HG02610 (cell line): ENCODE data around the gene TLX1.

Experiments
- ATAC-seq: cut with Tn5 transposase; IDR thresholded peaks from one replicate; pipeline ENCODE4 v1.9.1; 2021; ENCODE audit warnings: mild to moderate bottlenecking, moderate library complexity; ENCODE audit not compliant: unreplicated experiment

Gene TLX1

DNA sequence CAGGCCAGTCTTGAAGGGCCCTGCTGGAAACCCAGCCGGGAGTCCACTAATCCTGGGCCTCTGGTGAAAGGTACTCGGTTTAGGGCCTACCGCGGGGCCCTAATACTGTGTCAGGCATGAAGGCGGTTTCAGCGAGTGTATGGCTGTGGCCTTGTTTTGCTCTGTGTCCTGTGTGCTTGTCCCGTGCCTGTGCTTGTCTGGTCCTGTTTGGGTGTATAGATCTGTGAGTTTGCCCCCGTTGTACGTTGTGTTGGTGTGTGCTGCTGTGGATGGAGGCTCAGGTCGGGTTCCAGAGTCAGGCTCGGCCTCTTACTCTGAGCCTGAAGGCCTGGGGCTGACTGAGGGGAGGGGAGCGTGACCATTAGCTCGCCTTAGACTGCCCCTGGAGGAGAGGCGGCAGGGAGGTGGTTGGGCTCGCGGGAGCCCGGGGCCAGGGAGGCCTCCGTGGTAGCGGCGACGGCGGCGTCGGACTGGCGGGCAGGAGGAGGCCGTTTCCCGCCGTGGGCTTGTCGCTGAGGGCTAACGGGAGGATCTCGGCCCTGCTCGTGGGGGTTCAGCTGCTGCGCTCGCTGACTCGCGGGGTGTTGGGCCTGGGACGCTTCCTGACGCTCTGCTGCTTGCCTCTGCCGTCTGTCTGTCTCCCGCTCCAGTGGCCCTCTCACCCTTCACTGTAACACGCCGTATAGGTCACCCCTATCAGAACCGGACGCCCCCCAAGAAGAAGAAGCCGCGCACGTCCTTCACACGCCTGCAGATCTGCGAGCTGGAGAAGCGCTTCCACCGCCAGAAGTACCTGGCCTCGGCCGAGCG, 2.6 kb downstream of the TLX1 start:
- no peak for ATAC-seq

- ATAC-seq = no peak
Measured at GRCh38 chr10:101134299-101135127, 3.4 kb downstream of the TLX1 start.

DNA sequence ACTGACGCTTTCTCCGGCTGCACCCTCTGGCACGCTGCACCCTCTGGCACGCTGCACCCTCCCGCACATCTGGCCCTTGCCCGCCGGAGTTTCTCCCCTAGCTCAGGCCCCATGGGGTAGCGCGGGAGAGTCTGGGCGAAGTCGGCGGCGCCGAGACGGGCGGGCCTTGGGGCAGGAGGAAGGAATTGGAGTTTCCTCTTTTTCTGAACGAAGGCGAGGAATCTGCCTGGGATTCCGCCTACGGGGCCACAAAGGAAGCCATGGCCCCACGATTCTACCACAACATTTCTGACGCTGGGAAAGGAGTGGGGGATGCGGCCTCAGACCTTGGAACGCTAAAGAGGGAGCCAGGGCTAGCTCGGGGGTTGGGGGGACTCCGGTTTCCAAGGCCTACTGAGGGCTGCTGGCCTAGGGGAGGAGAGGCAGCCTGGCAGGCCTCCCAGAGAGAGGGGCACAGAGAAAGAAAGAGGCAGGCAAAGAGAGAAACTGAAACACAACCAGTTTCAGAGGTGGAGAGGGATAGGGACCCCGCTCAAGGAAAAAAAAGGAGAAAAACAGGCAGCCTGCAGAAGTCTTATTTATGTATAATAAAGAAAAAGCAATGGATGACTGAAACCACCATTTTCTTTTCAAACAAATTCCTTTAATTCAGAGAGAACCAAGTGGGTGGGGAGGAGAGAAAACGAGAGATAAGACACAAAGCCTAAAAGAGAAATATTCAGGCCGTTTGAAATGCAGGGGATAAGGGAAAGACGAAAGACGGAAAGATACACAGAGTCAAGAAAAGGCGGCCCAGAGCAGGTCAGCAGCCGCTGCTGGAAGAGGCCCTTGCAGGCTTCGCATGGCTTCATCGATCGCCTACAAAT, 4.3 kb downstream of the TLX1 start:
- ATAC-seq = no peak

GRCh38 chr10:101136007-101136707, 5.1 kb downstream of the TLX1 start:
- no peak for ATAC-seq

- no peak for ATAC-seq
Measured at GRCh38 chr10:101136708-101137121, 5.6 kb downstream of the TLX1 start.

GRCh38 chr10:101137271-101137670, 6.2 kb downstream of the TLX1 start:
- ATAC-seq = no peak

DNA sequence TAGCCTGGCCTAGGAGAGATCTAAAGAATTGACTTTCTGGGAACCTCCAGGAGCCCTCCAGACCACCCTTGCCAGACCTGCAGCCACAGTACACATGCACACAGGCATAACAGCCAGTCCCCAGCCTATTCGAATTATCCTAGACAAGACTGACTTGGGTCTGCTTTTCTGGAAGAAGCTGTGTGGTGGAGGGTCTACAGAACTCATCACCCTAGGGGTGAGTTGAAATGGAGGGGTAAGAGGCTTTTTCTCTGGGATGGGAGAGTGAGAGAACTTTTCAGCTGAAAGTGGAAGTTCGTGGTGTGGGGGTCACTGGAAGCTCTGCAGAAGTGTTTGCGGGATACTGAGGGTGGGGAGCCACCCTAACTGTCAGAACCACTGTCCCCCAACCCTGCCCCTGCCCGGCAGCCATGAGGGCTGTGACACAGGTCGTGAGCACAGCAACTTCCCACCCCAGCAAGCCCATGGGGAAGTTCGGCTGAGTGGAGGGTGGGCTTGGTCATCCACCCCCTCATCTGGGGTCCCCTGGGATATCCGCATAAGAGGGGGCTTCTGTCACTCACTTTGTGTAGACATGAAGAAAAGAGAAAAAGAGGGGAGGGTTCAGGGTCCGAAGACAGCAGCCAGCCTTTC, 7.8 kb downstream of the TLX1 start:
- ATAC-seq = no peak

GRCh38 chr10:101139421-101139911, 8.4 kb downstream of the TLX1 start:
- ATAC-seq = no peak

DNA sequence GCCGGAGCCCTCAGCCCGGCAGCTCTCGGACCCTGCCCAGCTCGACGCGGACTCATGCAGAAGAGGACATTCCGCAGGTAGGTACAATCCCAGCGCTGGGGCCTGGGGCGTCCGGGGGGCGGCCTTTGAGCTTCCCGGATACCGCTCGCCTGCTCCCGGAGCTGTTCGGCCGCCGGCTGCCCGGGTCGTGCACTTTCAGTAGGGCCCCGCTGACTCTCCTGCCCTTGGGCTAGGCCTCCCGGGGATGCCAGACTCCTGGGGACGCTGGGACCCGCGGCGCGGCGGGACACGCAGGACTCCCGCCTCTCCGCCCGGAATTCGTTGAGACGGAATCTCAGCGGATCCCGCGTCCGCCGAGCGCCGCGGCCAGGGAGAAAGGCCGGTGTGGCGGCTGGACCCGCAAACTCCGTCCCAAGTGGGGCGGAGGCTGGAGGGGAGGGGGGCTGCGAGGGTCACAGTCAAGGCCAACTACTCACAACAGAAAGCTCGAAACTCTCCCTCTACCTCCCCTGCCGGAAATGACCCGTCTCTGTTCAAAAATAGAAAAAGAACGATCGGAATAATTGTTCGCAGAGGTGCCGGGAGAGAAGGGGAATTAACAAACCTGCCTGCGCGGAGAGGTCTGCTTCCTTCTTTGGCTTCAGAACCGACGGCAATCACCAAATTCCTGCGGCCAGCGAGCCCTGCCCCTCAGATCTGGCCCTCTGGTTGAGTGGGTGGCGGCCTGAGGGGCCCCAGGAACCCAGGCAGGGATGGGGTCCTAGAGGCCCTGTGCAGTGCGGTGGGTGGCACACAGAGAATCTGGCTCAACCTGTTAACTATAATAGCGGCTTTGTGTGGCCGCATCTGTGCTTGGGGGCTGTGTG, 9.2 kb downstream of the TLX1 start:
- ATAC-seq = no peak

- no peak for ATAC-seq
Measured at GRCh38 chr10:101140950-101141615, 10.0 kb downstream of the TLX1 start.

DNA sequence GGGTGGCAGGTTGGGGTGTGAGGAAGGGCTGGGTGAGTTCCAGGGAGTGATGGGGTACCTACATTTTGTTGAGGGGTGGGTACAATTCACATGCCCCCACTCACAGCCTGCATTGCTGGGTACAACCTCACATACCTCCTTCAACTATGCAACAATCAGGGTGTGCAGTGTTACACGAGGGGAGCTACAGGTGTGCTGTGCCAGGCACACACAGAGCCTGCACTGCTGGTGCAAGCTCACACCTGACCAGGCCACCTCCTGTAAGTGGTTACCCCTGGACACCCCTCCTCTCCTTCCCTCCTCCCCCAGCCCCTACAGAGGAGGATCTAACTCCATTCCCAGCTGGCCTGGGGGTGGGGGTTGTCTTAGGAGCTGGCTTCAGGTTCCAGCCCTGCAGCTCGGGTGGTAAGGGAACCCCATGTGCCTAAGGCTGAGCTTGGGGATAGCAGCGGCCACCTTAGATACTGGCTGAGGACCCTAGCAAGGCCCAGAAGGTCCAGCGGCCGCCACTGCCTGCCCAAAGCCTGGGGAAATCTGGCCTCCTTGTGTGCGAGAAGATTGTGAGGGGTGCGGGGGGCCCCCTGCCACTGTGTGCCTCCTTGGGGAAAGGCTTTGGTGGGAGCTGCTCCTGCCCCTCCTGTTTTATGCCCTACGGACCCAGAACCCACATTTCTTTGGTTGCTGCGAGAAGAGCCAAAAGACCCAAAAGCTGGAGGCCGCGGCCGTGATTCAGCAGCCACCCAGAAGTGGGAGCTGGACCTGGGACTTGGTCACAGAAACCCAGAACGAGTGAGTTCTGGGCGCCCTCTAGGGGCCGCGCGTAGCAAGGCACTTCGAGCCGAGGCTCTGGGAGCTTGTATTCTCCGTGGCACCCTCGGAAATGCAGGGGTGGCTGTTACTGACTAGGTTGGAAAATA, 10.8 kb downstream of the TLX1 start:
- ATAC-seq = peak; percentile 68

GRCh38 chr10:101142533-101143344, 11.6 kb downstream of the TLX1 start:
- no peak for ATAC-seq

- no peak for ATAC-seq
Measured at GRCh38 chr10:101143345-101143630, 12.2 kb downstream of the TLX1 start.

GRCh38 chr10:101144053-101144452, 13.0 kb downstream of the TLX1 start:
- no peak for ATAC-seq

DNA sequence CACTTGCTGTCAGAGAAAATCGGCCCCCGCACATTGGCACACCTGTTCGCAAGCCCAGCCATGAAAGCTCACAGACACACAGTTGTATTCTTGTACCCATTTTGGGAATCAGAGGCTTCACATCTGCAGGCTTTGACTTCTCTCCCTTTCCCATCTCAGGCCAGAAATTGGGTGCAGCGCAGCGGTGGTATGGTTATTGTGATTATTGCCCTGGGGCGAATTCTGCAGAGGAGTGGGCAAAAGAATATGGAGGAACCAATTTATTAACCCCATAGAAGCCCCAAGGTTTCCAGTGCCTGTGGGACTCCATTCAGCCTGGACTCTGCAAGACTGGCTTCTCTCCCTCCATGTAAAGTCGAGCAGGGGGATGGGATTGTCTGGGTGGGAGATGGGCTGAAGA, 14.0 kb downstream of the TLX1 start:
- no peak for ATAC-seq

DNA sequence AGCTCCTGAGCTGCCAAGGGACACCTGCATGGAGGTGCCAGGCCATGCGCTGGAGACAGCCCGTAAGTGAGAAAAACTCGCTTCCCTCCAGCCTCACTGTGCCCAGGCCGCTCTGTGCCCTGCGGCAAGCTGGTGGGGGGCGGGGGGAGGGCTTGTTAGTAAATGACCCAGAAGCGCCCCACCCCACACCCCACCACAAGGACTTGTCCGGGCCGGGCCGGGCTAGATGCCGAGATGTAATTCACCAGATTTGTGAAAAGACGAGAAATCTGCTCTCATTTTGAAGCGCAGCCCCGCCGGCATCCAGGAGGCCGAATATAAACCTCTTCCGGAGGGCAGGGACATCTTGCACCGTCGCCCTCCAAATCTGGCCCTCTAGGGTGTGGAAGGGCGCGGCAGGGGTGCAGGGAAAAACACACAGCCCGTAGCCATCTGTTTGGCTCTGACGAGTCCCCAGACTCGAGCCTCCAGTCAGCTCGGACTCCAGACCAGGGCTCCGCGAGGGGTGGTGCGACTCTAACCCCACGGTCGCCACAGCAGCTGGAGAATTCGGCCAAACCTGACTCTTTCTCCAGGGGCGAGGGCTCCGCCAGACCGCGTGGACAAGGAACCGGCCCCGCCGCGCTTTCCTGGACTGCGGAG, 14.8 kb downstream of the TLX1 start:
- ATAC-seq = no peak
